ENCODE measurements around the gene CD96. TPM values are rescaled to one million over a fixed set of nuclear protein-coding genes. Genes with fewer than 3 reads are reported as not detected.

The CD96 gene
- total and polyA plus RNA-seq, 10 donors = 2.9 to 43.9 (median 24.1) TPM

DNA sequence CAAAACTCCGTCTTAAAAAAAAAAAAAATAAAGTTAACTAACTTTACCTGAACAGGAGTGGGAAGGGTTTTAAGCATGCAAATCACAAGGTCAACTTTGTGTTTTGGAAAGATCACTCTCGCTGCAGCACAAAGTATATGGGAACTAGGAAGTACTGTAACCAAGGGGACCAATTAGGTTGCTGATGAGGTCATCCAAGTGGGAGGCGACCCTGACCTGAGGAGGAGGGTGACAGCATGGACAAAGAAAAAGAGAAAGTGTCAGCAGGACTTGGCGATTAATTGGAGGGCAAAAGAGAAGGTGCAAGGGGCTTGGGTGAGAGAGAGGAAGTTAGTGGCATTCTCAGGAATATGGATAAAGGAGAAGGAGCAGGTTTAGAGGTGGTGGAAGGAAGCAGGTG is 142.6 kb downstream of the CD96 start:
- TF ChIP-seq POLR2AphosphoS5 (IDR thresholded peaks at IDR 0.05) = no peak
- no peak for TF ChIP-seq POLR2A (IDR thresholded peaks at IDR 0.05)
- TF ChIP-seq CTCF (IDR thresholded peaks at IDR 0.05 in 8 of 11, conservative IDR thresholded peaks at IDR 0.05 in 3 of 11) = no peak
- Histone ChIP-seq H3K9me3 (no peaks in the 10 kb centered on the region), H3K4me3 (no peak overlapping the region), H3K4me1 (peaks cover 0 to 11% (median 0%) of the 10 kb centered on the region in 6 donors), H3K27me3 (replicated peaks in 1 of 7) (no peaks in the 10 kb centered on the region), H3K36me3 (no peaks in the 10 kb centered on the region), H3K27ac (no peak overlapping the region)
- intact Hi-C loops (cut with DNase I; ENCODE audit: low total_unique reads) = no loop called here
- 71 to 86% (median 83%) methylated on average over 4 of the region's 4 CpGs for WGBS, 5 donors
- DNase-seq = no peak

- Histone ChIP-seq H3K27me3 (replicated peaks in 1 of 7) (no peaks in the 10 kb centered on the region), H3K9me3 (no peaks in the 10 kb centered on the region), H3K4me3 (no peak overlapping the region), H3K36me3 (no peaks in the 10 kb centered on the region), H3K4me1 (peaks cover 0 to 11% (median 0%) of the 10 kb centered on the region in 6 donors), H3K27ac (no peak overlapping the region)
- TF ChIP-seq POLR2AphosphoS5 (IDR thresholded peaks at IDR 0.05) (no peak), CTCF (IDR thresholded peaks at IDR 0.05 in 8 of 11, conservative IDR thresholded peaks at IDR 0.05 in 3 of 11) (no peak), POLR2A (IDR thresholded peaks at IDR 0.05) (no peak)
- intact Hi-C loops (cut with DNase I; ENCODE audit: low total_unique reads) = no loop called here
- DNase-seq = no peak
- 79 to 91% (median 91%) methylated on average over 2 of the region's 2 CpGs for WGBS, 5 donors
Measured at GRCh38 chr3:111688190-111688800, 146.3 kb downstream of the CD96 start.

DNA sequence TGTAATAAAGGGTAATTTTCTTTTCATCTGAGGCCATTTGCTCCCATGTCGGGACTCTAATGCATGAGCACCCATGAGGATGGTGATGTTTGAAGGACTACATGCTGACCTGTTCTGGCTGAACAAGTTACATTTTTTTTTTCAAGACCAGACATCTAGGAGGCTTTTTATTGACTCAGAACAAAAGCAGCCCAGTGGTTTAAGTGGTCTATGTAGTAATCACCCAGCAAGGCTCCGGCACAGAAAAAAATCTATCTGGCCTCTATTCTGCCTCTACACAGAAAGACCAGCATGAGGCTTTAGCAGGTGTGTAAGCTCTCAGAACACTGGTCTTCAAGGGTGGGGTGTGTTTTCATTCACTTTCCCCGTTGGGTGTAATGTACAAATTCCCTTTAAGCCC is 148.2 kb downstream of the CD96 start:
- Histone ChIP-seq H3K36me3 (no peaks in the 10 kb centered on the region), H3K27me3 (replicated peaks in 1 of 7) (no peaks in the 10 kb centered on the region), H3K9me3 (no peaks in the 10 kb centered on the region), H3K4me3 (no peak overlapping the region), H3K27ac (no peak overlapping the region), H3K4me1 (peaks cover 0 to 18% (median 0%) of the 10 kb centered on the region in 6 donors)
- no peak for TF ChIP-seq POLR2AphosphoS5 (IDR thresholded peaks at IDR 0.05)
- no peak for TF ChIP-seq CTCF (IDR thresholded peaks at IDR 0.05 in 8 of 11, conservative IDR thresholded peaks at IDR 0.05 in 3 of 11)
- TF ChIP-seq POLR2A (IDR thresholded peaks at IDR 0.05) = no peak
- DNase-seq = no peak
- WGBS, 5 donors = 61 to 73% (median 68%) methylated on average over 3 of the region's 3 CpGs
- intact Hi-C loops (cut with DNase I; ENCODE audit: low total_unique reads) = no loop called here

DNA sequence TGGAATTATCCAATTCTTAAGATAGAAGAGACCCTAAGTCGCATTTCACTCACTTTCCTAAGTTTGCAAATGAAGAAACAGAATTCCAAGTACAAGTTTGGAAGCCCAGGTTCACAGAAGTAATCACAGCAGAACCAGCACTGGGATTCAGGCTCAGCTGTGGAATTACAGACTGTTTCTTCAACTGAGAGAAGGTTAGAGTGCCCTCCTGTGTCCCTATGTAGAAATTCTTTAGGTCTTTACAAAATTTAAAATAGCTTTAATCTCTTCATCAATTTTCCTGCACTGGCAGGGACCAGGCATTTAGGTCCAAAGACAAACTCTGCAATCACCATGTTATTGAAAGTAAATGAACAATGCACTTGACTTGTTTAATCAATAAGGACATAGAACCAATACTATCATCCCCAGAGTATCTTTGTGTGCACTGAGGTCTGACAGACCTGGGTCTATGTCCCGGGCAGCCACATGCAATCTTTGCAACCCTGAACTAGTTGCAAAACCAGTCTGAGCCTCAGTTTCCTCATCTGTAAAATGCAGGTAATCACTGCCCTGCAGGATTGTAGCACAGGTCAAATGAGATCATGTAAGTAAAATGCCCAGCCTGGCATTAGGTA is 149.4 kb downstream of the CD96 start:
- peaks cover 0 to 18% (median 0%) of the 10 kb centered on the region in 6 donors for H3K4me1 ChIP-seq
- no peak for DNase-seq
- intact Hi-C loops (cut with DNase I; ENCODE audit: low total_unique reads) = no loop called here
- H3K27me3 ChIP-seq (replicated peaks in 1 of 7) = no peaks in the 10 kb centered on the region
- peak in 4 of 11 experiments; percentile 15 to 26 (median 22) for TF ChIP-seq CTCF (IDR thresholded peaks at IDR 0.05 in 8 of 11, conservative IDR thresholded peaks at IDR 0.05 in 3 of 11)
- TF ChIP-seq POLR2A (IDR thresholded peaks at IDR 0.05) = no peak
- H3K27ac ChIP-seq = no peak overlapping the region
- WGBS, 5 donors = 54 to 71% (median 60%) methylated on average over 2 of the region's 2 CpGs
- no peak overlapping the region for H3K4me3 ChIP-seq
- no peaks in the 10 kb centered on the region for H3K36me3 ChIP-seq
- no peaks in the 10 kb centered on the region for H3K9me3 ChIP-seq

All from spleen (tissue), 11 donors.